MM.1S (cell line): ENCODE results near the gene BOK.

Source experiments
- CTCF ChIP-seq: fragments of 300-600 bp; sonication (generic); IDR thresholded peaks from 2 replicates; pipeline ENCODE4 v1.5.1; 2016; ENCODE audit warnings: antibody characterized with exemption, low read length, mixed read lengths
- EZH2 ChIP-seq: fragments of 300-600 bp; sonication (generic); optimal IDR thresholded peaks from 2 replicates; pipeline ENCODE3; 2017; ENCODE audit warnings: low read depth, mild to moderate bottlenecking, antibody characterized with exemption, low read length, mixed read lengths
- EZH2phosphoT487 ChIP-seq: fragments of 300-600 bp; sonication (generic); IDR thresholded peaks from 2 replicates; pipeline ENCODE4 v1.6.1; 2018; ENCODE audit warnings: antibody characterized with exemption, low read length

- no peak for TF ChIP-seq CTCF
- TF ChIP-seq EZH2 = no peak
- no peak for TF ChIP-seq EZH2phosphoT487
Measured at GRCh38 chr2:241620419-241620769, 61.8 kb downstream of the BOK start.
